Cardiac fibroblast (primary cell): ENCODE measurements around the gene ORC2.
"Not testable (repeated sequence)": the region's sequence is repeated elsewhere in the genome, so short reads cannot be mapped to it uniquely, and the experiment has no call there.

ENCODE experiments used
- DNase-seq, 2 donors: peaks; one replicate each; pipeline versions ENCODE4 v3.0.0 to v3.0.0-alpha.2; 2010; ENCODE audit warnings: low read depth in 2 of 2
- H3K4me3 ChIP-seq, 2 donors: replicated peaks in 1 of 2; 1 replicate in 1 of 2; 2 replicates in 1 of 2; pipeline ENCODE4 v1.5.1; 2011; ENCODE audit warnings: low read depth in 2 of 2, low read length in 2 of 2, mild to moderate bottlenecking in 2 of 2, moderate library complexity in 1 of 2
- TF ChIP-seq, protein P1 (sequence below): IDR thresholded peaks from one replicate; pipeline ENCODE4 v1.5.1; 2011; ENCODE audit warnings: low read depth, mild to moderate bottlenecking, low read length, inconsistent platforms

The ORC2 gene

DNA sequence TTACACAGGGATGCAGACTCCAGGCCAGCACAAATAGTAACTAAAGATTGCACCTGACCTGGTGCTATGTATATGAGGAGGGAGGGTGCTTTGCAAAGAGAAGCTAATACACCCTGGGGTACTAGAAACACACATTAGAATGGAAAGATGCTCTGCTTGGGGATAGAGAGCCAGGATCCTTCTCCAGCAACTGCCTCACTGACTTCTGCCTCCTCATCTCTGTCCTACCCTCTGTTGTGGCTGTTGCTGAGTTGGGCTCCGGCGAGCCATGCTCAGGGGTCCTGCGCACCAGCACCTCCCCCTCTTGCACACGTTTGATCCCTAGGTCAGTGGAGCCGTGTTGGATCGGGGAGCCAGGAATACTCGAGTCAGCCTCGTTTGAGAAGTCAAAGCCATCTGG, 23.7 kb upstream of the ORC2 start:
- no peak overlapping the region for H3K4me3 ChIP-seq
- DNase-seq = no peak
- TF ChIP-seq, protein P1, sequence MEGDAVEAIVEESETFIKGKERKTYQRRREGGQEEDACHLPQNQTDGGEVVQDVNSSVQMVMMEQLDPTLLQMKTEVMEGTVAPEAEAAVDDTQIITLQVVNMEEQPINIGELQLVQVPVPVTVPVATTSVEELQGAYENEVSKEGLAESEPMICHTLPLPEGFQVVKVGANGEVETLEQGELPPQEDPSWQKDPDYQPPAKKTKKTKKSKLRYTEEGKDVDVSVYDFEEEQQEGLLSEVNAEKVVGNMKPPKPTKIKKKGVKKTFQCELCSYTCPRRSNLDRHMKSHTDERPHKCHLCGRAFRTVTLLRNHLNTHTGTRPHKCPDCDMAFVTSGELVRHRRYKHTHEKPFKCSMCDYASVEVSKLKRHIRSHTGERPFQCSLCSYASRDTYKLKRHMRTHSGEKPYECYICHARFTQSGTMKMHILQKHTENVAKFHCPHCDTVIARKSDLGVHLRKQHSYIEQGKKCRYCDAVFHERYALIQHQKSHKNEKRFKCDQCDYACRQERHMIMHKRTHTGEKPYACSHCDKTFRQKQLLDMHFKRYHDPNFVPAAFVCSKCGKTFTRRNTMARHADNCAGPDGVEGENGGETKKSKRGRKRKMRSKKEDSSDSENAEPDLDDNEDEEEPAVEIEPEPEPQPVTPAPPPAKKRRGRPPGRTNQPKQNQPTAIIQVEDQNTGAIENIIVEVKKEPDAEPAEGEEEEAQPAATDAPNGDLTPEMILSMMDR = no peak

DNA sequence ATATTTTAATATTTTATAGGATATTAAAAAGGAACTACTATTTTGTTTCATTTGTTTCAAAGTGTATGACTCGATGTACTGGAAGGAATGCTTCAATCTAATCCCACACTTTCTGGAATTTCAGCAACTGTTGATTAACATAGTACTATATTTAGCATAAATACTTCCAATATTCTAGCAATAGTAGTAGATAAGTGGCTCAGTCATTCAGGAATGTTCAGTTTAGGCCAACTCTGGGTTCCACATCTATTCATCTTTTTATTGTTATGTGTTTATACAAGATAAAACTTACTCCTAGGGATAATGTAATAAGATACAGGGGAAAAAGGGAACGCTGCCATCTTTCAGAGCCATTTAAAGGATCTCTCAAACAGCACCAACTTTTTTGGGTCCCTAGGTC, 22.3 kb upstream of the ORC2 start:
- TF ChIP-seq, protein P1 = no peak

DNA sequence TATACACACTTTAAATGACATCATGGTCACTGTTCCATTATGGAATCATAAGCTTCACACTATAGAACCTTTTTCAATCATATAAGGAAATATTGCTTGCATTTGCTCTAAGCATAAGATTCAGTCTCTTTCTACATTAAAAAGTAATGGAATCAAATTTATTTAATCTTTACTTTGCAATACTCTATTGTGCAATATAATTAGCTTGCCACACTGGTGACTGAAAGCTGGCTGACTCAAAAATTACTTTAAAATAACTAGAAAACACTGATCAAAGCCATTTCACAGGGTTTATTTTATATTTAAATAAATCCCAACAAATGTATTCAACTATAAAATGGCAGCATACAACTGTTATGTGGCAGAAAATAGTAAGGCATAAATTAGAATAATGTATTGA, 13.2 kb upstream of the ORC2 start:
- DNase-seq = no peak
- H3K4me3 ChIP-seq = no peak overlapping the region
- TF ChIP-seq, protein P1 = no peak

More for the DNA sequence above, 22.3 kb upstream of the ORC2 start:
- peak in 1 of 2 donors; percentile 50 for DNase-seq
- no peak overlapping the region for H3K4me3 ChIP-seq

DNA sequence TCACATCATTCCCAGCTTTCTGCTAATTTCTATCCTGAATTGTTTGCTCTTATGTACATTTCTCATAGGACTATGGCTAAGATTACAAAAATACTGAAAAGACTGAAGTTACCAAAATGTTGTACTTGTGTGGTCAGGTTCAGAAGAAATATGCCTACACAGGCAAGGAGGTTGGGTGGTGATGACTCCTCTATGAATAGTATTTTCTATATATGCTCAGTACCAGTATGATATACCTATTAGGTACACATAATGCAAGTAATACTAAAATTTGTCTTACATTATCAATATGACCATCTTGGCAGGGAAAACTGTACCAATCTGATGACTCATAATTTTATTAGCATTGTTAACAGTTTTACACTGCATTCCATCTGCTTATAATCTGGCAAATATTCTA, 12.2 kb upstream of the ORC2 start:
- TF ChIP-seq, protein P1 = no peak
- DNase-seq = no peak
- H3K4me3 ChIP-seq = no peak overlapping the region

DNA sequence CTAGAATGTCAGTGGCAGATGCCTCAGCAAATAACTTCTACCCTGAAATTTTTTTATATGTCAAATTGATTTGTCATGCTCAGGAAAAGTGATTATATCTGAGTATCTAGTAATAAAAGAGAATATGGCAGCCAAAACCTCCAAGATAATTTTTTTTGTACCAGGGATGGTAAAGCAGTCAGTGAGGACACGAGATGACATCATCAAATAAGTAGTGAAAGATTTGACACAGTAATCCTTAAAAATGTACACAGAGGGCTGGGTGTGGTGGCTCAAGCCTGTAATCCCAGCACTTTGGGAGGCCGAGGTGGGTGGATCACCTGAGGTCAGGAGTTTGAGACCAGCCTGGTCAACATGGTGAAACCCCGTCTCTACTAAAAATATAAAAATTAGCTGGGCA, 6.6 kb upstream of the ORC2 start:
- DNase-seq, H3K4me3 ChIP-seq: not testable (repeated sequence)

DNA sequence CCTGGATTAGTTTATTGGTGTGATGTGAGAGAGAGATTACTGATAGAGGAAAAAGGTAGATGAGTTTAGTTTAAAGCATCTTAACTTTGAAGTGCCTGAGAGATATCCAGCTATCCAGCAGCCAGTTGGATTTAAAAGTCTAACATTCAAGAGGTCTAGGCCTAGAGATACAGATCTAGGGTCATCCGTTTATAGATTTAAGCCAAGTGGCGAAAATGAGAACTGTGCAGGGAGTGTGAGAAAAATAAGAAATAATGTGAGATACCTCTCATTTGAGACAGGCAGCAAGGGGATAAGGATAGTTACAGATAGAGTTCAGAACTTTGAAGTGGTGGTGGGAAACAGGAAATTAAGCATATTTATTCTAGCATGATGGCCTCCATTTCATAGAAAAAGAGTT, 5.3 kb upstream of the ORC2 start:
- TF ChIP-seq, protein P1 = no peak
- H3K4me3 ChIP-seq = no peak overlapping the region
- DNase-seq = no peak

DNA sequence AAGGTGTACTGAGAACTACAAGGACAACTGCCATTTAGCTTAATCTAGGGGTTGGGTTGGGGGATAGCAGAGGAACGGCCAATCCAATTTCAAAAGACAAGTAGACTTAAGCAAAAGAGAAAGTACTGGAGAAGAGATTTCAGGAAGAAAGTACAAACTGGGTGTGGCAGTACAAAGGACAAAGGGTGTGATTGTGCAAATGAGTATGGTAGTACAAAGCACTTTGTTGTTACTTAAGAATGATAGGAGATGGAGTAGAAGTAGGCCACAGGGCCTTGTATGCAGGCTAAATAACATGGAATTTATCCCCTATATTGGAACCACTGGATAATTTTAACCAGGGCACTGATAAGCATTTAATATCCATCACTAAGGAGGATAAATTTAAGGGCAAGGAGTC, 4.7 kb upstream of the ORC2 start:
- no peak overlapping the region for H3K4me3 ChIP-seq
- TF ChIP-seq, protein P1 = no peak
- no peak for DNase-seq
